ENCODE results near the gene SOX6.

GRCh38 chr11:16043617-16044016 is 312.7 kb downstream of the SOX6 start:
- TF ChIP-seq CTCF (IDR thresholded peaks at IDR 0.05) (no peak), EP300 (IDR thresholded peaks at IDR 0.05; ENCODE audit: low read depth) (no peak), POLR2A (IDR thresholded peaks at IDR 0.05) (no peak), POLR2AphosphoS5 (IDR thresholded peaks at IDR 0.05) (no peak)
